Measurements from ENCODE around the gene WDR93. TPM values are rescaled to one million over a fixed set of nuclear protein-coding genes. Genes with fewer than 3 reads are reported as not detected.

The WDR93 gene
- total and polyA plus RNA-seq, 2 donors (not counting 1 experiment from before 2014, with no cell fraction given) = 0.12 TPM; not detected in 1

GRCh38 chr15:89745131-89745530 is 54.5 kb downstream of the WDR93 start:
- ATAC-seq (ENCODE audit: low read depth) (no peak), DNase-seq (no peak)
- Mint-ChIP-seq H3K4me1 (peaks cover 8% of the 10 kb centered on the region), H3K27ac (no peak overlapping the region), H3K27me3 (peaks cover 14% of the 10 kb centered on the region), H3K9me3 (ENCODE audit: insufficient read depth) (no peaks in the 10 kb centered on the region), H3K4me3 (no peak overlapping the region)
- H3K27ac ChIP-seq (ENCODE audit: low read length in 2 of 2) = no peak overlapping the region
- ChIA-PET CTCF (interaction anchor here (1.3 kb wide), 1 partner anchor 130 kb away, joined by 4 read pairs; no protein-coding TSS in a partner anchor), POLR2A (no interaction called here)
- H3K4me3 ChIP-seq (ENCODE audit: control extremely low read depth in 1 of 5, extremely low read depth in 1 of 5, insufficient read depth in 1 of 5, low read depth in 2 of 5, low read length in 4 of 5) = no peak overlapping the region
- no peak overlapping the region for H3K4me2 ChIP-seq (replicated peaks; ENCODE audit: low read depth, low read length, poor library complexity, severe bottlenecking)
- no peak overlapping the region for H3K9ac ChIP-seq (ENCODE audit: low read length)
- intact Hi-C loops (cut with micrococcal nuclease) = no loop called here
- H3K4me1 ChIP-seq (ENCODE audit: control insufficient read depth in 2 of 2, insufficient read depth in 2 of 2, low read length in 2 of 2) = peaks cover 4 to 7% of the 10 kb centered on the region in 2 donors
- no peaks in the 10 kb centered on the region for H3K36me3 ChIP-seq (replicated peaks in 1 of 2; ENCODE audit: control extremely low read depth in 1 of 2, control insufficient read depth in 1 of 2, extremely low read depth in 1 of 2, insufficient read depth in 2 of 2, low read length in 1 of 2)
- H4K20me1 ChIP-seq (ENCODE audit: control insufficient read depth, insufficient read depth, low read length, poor library complexity, severe bottlenecking) = no peaks in the 10 kb centered on the region
- H3K79me2 ChIP-seq (ENCODE audit: control insufficient read depth, insufficient read depth, low read length) = no peaks in the 10 kb centered on the region
- 95% methylated on average over 11 of the region's 13 CpGs for WGBS (ENCODE audit: insufficient coverage)
- no peaks in the 10 kb centered on the region for H3K9me3 ChIP-seq (ENCODE audit: control extremely low read depth in 1 of 3, control insufficient read depth in 2 of 3, insufficient read depth in 1 of 3, low read length in 2 of 3)
- H3K27me3 ChIP-seq (replicated peaks in 1 of 4; ENCODE audit: control extremely low read depth in 1 of 4, control insufficient read depth in 3 of 4, insufficient read depth in 4 of 4, low read length in 3 of 4) = peaks cover 0 to 7% (median 2%) of the 10 kb centered on the region in 4 experiments
- H2AFZ ChIP-seq (ENCODE audit: insufficient read depth, low read depth, low read length, poor library complexity, severe bottlenecking) = no peak overlapping the region
- TF ChIP-seq CTCF (IDR thresholded peaks at IDR 0.05) = no peak

- Mint-ChIP-seq H3K9me3 (ENCODE audit: insufficient read depth) (no peaks in the 10 kb centered on the region), H3K27me3 (peaks cover 13% of the 10 kb centered on the region), H3K4me1 (peaks cover 6% of the 10 kb centered on the region), H3K4me3 (no peak overlapping the region), H3K27ac (no peak overlapping the region)
- Histone ChIP-seq H2AFZ (ENCODE audit: insufficient read depth, low read depth, low read length, poor library complexity, severe bottlenecking) (no peak overlapping the region), H4K20me1 (ENCODE audit: control insufficient read depth, insufficient read depth, low read length, poor library complexity, severe bottlenecking) (no peaks in the 10 kb centered on the region), H3K4me2 (replicated peaks; ENCODE audit: low read depth, low read length, poor library complexity, severe bottlenecking) (no peak overlapping the region), H3K4me3 (ENCODE audit: control extremely low read depth in 1 of 5, extremely low read depth in 1 of 5, insufficient read depth in 1 of 5, low read depth in 2 of 5, low read length in 4 of 5) (no peak overlapping the region), H3K4me1 (ENCODE audit: control insufficient read depth in 2 of 2, insufficient read depth in 2 of 2, low read length in 2 of 2) (peaks cover 6 to 7% of the 10 kb centered on the region in 2 donors), H3K79me2 (ENCODE audit: control insufficient read depth, insufficient read depth, low read length) (no peaks in the 10 kb centered on the region), H3K9me3 (ENCODE audit: control extremely low read depth in 1 of 3, control insufficient read depth in 2 of 3, insufficient read depth in 1 of 3, low read length in 2 of 3) (no peaks in the 10 kb centered on the region), H3K36me3 (replicated peaks in 1 of 2; ENCODE audit: control extremely low read depth in 1 of 2, control insufficient read depth in 1 of 2, extremely low read depth in 1 of 2, insufficient read depth in 2 of 2, low read length in 1 of 2) (no peaks in the 10 kb centered on the region), H3K27ac (ENCODE audit: low read length in 2 of 2) (no peak overlapping the region), H3K27me3 (replicated peaks in 1 of 4; ENCODE audit: control extremely low read depth in 1 of 4, control insufficient read depth in 3 of 4, insufficient read depth in 4 of 4, low read length in 3 of 4) (peaks cover 0 to 8% (median 3%) of the 10 kb centered on the region in 4 experiments), H3K9ac (ENCODE audit: low read length) (no peak overlapping the region)
- POLR2A ChIA-PET = no interaction called here
- ATAC-seq (ENCODE audit: low read depth) = no peak
- intact Hi-C loops (cut with micrococcal nuclease) = no loop called here
- WGBS (ENCODE audit: insufficient coverage) = 87% methylated on average over 1 of the region's 1 CpG
- no peak for DNase-seq
- TF ChIP-seq EZH2 (IDR thresholded peaks at IDR 0.05; ENCODE audit: borderline replicate concordance, insufficient read depth, low read depth, low read length, poor library complexity, severe bottlenecking) (no peak), CTCF (IDR thresholded peaks at IDR 0.05) (no peak)
- CTCF ChIA-PET = interaction anchor here (1.3 kb wide), 1 partner anchor 129 kb away, joined by 4 read pairs; no protein-coding TSS in a partner anchor
Measured at GRCh38 chr15:89745768-89746167, 55.2 kb downstream of the WDR93 start.
